T-helper 22 cell (primary cell): Measurements from ENCODE around the gene OAS3.
"Not testable (repeated sequence)": the region's sequence is repeated elsewhere in the genome, so short reads cannot be mapped to it uniquely, and the experiment has no call there.

Experiments
- DNase-seq: peaks from one replicate; pipeline ENCODE4 v3.0.0-alpha.2; 2020; ENCODE audit warnings: low read depth

Gene OAS3

GRCh38 chr12:112924986-112925385, 13.3 kb upstream of the OAS3 start:
- no peak for DNase-seq

DNA sequence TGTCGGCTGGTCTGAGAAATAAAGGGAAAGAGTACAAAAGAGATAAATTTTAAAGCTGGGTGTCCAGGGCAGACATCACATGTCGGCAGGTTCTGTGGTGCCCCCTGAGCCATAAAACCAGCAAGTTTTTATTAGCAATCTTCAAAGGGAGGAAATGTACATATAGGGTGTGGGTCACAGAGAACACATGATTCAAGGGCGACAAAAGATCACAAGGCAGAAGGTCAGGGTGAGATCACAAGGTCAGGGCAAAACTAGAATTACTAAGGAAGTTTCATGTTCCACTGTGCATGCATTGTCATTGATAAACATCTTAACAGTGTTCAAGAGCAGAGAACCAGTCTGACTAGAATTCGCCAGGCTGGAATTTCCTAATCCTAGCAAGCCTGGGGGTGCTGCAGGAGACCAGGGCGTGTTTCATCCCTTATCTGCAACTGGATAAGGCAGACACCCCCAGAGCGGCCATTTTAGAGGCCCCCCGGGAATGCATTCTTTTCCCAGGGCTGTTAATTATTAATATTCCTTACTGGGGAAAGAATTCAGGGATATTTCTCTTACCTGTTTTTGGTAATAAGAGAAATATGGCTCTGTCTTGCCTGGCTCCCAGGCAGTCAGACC, 11.7 kb upstream of the OAS3 start:
- not testable (repeated sequence) for DNase-seq

- DNase-seq, result no peak
Observed at GRCh38 chr12:112927475-112927874, 10.8 kb upstream of the OAS3 start.

DNA sequence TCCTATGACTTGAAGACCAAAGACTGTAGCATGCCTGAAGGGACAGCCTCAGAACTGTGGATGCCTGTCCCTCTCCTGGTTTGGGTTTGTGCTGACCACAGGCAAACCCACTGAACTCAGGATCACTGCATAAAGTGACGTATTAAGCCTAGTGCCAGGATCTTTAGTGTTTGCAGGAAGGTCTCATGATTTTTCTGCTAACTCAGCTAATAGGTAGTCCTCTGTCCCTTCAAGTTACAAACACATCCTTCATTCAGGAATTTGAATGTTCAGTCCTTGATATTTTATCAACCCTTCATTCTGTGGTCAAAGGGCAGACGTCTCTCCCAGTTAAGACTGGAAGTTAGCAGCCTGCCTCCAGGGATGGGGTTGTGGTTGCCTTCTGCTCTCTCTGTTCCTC, 10.3 kb upstream of the OAS3 start:
- DNase-seq, result no peak

- DNase-seq, result no peak
Observed at GRCh38 chr12:112928978-112929377, 9.3 kb upstream of the OAS3 start.

DNA sequence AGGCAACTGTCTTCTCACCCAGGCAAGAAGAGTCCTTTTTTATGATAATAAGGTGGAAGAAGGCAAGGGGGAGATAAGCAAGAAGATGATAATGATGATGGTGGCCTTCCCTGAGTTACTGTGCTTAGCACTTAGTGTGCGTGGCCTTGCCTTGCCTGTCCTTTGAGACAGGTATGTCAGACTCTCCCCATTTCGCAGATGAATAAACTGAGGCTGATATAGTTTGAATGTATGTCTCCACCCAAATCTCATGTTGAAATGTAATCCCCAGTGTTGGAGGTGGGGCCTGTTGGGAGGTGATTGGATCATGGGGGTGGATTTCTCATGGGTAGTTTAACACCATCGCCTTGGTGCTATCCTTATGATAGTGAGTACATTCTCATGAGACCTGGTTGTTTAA, 8.6 kb upstream of the OAS3 start:
- DNase-seq, result no peak

GRCh38 chr12:112930350-112930749, 7.9 kb upstream of the OAS3 start:
- DNase-seq, result no peak

DNA sequence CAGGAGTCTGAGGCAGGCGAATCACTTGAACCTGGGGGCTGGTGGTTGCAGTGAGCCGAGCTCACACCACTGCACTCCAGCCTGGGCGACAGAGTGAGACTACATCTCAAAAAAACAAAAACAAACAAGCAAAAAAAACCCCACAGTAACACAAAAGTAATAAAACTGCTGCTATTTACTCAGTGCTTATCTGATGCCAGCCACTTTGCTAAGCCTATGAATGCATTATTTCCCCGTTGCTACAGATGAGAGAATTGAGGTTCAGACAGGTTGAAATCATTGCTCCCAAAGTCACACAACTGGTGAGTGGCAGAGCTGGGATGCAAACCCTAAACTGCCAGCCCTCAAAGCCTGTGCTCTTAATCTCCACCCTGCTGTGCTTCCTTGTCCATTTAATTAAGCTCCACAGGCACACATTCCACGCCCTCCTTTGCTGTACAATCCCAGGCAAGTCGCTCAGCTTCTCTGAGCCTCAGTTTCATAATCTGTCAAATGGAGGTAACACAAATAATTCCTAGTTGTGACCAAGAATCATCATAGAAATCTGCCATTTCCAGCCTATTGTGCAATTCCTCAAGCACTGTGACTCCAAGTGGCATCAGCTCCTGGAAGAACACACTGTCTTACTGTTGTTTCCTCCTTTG, 5.7 kb upstream of the OAS3 start:
- DNase-seq, result no peak

GRCh38 chr12:112933129-112933505, 5.2 kb upstream of the OAS3 start:
- DNase-seq, result no peak

DNA sequence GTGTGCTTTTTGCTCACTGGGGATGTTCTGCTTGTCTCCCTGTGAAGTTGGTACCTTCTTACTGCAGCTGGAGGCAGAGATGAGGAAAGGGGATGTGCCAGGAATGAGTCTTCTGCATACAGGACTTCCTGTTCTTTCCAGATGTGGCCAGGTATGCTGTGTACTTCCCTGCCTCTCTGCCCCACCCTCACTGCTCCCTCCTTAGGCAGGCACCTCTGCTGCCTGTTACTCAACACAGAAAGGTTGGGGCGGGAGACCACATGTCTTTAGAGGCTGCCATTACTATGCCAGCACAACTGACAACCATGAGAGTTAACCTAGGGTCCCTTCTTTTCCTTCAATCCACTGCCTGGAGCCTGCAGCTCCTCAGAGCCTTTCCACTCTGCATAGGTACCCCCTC, 2.0 kb upstream of the OAS3 start:
- DNase-seq, result no peak

GRCh38 chr12:112936927-112937326, 1.3 kb upstream of the OAS3 start:
- no peak for DNase-seq

DNA sequence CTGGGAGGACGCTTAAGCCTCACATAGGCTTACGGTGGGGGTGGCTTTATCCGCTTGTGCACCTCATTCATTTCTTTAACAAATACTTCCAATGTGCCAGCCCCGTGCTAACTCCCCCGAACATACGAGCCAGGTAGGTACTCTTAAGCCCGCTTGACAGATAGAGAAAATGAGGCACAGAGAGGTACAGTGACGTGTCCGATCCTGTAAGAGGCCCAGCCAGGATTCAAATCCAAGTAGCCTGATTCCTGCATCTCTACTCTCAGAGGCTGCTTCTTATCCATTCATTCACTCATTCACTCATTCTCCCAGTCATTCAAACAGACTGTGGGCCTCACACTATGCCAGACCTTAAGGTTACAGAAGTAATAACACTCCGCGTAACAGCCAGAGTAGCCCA, 477 bp downstream of the OAS3 start:
- DNase-seq, result no peak

DNA sequence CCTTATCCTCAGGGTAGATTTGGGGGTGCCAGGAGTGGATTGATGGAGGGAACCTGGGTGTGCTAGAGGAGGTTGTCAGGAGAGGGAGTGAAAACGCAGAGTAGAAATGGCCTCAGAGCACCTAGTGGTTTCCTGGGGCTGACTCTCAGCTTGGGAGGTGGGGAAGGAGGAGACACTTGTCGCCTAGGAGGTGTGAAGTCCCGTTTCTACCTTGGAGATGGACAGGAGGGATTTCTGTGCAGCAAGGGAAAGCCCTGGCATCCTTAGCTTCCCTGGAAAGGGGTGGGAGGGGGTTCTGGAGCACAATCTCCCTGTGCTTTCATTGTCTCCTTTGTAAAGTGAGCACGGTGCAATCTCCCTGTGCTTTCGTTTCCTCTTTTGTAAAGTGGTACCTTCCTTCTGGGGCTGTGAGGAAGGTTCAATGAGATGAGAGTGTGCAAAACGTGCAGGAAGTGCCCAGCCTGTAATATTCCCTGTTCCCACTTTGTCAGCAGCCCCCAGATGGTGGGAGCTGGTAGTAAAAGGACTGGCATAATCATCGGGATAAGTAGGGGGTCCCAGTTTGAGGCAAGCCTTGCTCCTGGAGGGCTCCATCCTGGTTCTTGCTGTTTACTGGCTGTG, 1.6 kb downstream of the OAS3 start:
- no peak for DNase-seq

GRCh38 chr12:112941528-112942335, 3.5 kb downstream of the OAS3 start:
- no peak for DNase-seq

DNA sequence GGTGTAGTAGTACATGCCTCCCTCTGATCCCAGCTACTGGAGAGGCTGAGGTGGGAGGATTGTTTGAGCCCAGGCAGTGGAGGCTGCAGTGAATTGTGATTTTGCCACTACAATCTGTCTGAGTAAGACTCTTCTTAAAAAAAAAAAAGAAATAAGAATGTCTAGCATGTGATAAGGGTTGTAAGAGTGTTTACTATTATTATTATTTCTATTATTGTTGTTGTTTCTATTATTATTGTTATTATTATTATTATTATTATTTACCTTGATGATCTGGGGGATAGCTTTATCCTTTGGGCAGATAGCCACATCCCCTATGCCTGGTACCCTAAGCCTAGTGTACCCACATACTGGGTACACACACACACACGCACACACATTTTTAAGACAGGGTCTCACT, 4.3 kb downstream of the OAS3 start:
- DNase-seq, result no peak

GRCh38 chr12:112944024-112944690, 5.9 kb downstream of the OAS3 start:
- DNase-seq, result no peak

GRCh38 chr12:112945515-112945914, 7.2 kb downstream of the OAS3 start:
- DNase-seq, result no peak

DNA sequence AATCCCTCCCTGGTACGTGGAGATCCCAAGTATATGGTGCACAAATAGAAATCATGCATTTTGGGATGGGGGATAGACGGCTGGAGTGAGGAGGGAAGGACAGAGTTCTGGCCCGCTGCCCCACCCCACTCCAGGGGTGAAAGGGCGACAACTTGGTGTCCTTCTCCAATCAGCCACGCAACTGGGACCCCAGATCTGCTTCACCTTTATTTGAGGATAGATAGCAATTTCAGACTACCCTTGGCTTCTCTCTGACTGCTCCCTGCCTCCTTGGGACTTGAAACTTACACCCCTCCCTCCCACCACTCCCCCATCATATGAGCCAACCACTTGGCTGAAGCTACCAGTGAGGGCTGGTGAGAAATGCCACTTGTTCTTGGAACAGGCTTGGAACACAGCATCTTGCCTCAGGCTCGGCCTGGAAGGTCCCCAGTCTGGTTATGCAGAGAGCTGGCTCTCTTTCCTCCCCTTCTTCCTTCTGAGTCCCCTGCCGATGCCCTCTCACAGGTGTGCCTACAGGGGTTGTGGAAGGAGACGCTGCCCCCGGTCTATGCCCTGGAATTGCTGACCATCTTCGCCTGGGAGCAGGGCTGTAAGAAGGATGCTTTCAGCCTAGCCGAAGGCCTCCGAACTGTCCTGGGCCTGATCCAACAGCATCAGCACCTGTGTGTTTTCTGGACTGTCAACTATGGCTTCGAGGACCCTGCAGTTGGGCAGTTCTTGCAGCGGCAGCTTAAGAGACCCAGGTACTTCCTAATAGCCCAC, 8.1 kb downstream of the OAS3 start:
- no peak for DNase-seq

DNA sequence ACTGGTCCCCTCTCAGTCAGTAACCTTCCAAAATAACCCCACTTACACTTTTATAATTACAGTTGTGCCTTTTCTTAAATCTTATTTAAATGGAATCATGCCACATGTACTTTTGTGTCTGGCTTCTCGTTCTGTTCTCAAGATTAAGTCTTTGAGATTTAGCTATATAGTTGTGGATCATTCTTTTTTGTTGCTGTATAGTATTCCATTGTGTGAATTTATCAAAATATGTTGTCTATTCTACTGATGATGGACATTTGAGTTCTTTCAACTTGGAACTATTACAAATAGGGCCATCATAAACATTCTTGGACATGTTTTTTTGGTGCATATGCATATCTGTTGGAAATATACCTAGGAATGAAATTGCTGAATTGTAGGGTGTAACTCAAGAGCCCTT, 9.0 kb downstream of the OAS3 start:
- DNase-seq, result no peak

- no peak for DNase-seq
Observed at GRCh38 chr12:112947761-112948160, 9.5 kb downstream of the OAS3 start.

DNA sequence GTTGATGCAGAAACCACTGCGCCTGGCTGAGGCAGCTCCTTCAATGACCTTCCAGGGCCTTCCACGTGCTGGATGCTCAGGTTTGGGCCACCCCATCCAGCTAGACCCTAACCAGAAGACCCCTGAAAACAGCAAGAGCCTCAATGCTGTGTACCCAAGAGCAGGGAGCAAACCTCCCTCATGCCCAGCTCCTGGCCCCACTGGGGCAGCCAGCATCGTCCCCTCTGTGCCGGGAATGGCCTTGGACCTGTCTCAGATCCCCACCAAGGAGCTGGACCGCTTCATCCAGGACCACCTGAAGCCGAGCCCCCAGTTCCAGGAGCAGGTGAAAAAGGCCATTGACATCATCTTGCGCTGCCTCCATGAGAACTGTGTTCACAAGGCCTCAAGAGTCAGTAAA, 10.5 kb downstream of the OAS3 start:
- no peak for DNase-seq

- DNase-seq, result no peak
Observed at GRCh38 chr12:112950701-112951100, 12.4 kb downstream of the OAS3 start.
